Hepatic stellate cell (primary cell): Measurements from ENCODE around the gene BTBD9.

Source experiments
- DNase-seq: peaks from one replicate; pipeline ENCODE4 v3.0.0; 2011; ENCODE audit warnings: low spot score

Gene BTBD9

DNA sequence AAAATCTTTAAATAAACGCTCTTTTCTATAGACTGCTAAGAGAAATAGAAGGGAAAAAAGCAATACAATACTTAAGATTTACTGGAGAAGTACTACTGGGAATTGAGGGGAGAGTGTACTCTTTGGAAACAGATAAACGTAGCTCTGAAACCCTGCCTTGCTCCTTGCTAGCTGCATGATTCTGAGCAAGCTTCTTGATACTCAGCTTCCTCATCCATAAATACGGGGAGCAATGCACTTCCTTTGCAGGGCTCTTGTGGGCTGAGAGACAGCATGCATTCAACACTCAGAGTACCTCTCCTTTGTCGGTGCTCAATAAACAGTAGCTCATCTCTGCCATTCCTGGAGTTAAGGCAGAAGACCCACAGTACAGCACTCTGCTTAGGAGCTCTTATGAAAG lies 159.7 kb downstream of the BTBD9 start:
- DNase-seq: no peak

DNA sequence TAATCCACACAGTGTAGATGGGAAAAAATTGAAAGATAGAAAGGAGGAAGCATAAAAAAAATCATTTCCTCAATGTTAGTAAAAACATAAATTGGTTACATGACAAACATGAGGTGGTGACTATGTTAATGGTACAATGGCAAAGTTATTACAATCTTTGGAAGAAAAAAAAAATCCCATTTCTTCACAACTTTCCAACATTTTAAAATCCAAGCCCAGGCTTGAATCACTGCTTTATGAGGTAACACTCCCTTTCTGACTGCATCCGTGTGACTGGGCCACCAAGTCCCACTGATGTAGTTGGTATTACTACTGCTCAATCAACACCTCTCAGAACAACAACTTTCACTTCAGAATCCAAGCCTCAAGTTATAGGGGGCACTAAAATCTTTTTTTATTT lies 160.4 kb downstream of the BTBD9 start:
- no peak for DNase-seq

DNA sequence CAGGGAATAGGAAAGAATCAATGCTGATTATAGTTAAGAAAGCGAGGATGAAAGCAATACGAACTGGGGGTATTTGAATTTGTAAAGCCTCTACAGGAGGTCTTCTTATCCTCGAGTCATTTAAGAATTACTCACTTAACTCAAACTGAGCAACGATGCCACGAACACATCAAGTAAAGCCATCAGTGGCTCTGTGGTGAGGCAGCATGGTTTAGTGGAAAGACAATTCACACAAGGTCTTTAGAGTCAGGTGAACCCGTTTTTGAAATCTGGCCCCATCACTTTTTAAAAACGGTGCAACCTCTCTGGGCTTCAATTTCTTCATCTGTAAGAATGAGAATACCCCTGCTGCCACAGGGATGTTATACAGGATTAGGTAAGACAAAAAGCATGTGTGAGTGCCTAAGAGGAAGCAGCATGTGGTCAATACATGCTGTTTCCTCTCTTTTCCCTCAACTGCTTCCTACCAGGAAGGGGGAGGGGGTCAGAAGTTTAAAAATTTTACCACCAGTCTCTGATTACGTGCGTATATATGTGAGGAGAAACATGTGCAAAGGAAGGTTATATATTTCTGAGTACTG lies 162.0 kb downstream of the BTBD9 start:
- no peak for DNase-seq

DNA sequence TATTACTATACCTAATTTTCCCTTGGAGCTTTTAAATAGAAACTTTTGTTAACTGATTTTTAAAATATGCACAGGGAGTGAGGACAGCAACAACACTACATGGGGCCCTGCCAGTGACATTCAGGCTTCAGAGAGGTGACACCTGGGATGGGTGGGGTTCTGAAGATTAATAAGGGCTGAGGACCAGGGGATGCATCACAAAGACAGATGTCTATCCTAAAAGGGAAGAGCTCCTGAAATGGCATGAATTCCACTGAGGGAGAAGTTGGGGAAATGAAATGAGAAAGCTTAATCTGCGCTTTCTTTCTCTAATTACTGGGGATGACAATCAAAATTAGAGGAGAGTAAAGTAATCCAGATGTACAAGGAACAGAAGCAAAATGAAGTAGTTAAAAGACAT lies 162.8 kb downstream of the BTBD9 start:
- no peak for DNase-seq

DNA sequence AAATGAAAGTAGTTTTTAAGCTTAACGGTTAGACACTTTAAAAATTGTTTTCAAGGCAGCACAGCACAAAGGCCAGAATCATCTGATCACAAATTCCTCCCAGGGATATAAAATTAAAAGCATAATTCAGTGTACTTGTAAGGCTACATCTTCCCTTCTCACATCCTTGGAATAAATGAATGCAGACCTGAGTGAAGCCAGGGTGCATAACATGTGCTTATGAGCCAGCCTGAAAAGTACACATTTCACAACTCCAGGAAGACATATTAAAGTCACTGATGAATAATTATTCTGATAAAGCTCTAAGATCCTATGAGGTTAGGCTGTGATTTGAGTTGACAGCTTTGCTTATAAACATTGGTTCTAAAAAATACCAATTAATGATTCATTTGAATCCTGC lies 163.6 kb downstream of the BTBD9 start:
- no peak for DNase-seq

DNA sequence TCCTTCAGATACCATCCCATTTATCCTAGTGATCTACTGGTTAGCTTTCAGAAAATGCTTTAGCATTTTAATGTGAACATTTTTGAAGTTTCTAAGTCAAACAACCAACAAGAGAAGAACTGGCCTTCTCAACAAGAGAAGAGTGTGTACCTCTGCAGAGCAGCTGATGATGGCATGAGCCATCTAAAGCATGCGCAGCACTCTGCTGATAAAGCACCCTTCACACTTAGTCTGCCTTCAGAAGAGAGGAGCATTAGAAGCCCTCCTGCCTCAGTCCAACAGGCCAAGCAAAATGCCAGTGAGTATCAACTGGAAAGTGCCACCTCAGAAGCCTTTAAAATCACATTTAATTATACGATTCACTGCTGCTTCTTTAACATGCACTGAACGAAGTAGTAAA lies 169.2 kb downstream of the BTBD9 start:
- DNase-seq: no peak

DNA sequence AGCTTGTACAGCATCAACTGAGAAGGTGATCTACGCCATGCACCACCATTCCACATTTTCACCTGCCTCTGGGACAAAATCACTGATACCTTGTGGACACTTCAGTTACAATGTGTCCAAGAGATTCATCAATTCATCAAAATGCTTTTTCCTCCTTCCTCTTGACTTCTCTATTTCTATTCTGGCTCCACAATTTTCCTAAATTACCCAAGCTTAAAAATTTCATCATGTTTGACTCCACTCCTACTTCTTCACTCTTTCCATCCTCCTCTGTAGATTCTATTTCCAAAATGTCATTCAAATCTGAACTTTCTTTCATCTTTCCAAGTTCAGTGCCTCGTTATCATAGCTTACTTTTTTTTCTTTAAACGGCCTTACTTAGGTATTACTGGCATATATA lies 172.2 kb downstream of the BTBD9 start:
- DNase-seq: no peak

DNA sequence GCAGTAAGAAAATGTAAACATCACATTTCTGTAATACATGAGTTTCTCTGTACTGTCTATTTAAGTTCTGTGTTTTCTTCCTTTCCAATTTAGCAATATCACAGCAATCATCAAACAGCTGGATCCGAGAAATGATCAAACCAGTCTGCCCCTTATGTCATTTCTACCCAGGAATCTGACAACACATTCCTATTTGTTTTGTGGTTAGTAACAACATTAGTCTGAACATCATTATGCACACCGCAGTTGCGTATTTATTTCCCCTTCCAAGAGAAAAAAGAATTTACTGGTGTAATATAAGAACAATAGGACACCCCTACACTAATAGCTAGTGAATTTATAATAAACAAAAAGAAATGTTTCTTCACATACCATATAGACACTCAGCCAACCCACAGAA lies 179.5 kb downstream of the BTBD9 start:
- no peak for DNase-seq

DNA sequence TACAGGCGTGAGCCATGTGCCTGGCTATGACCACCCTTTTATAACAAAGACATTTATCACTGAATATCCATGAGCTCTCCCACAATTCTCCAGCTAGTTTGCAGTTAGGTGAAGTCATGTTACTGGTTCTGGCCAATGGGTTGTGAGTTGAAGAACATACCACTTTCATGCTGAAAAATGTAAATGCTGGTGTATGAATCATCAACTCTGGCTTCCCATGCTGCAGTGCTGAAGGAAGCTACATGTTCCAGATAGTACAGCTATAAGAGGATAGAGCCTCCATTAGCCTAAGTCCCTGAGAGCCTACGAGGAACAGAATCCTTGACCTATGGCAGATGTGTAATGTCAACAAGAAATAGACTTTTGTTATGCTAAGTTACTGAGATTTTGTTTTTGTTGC lies 180.4 kb downstream of the BTBD9 start:
- DNase-seq: peak; percentile 12

DNA sequence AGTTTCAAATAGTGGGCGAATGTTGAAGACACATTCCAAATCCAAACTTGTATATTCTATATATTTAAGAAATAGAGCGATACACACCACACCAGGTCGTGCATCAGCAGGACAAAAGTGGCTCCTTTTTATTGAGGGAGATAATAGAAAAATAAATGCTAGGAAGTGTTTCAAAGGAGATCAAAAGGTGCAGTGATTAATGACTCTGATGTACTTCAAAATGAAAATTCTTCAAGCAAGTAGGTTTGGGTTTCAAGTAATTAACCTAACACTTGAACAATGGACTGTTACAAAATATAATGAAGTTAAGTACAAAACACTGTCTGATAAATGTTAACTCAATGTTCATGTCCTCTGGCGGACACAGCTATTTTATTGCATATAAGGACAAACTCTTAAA lies 185.9 kb downstream of the BTBD9 start:
- DNase-seq: no peak

DNA sequence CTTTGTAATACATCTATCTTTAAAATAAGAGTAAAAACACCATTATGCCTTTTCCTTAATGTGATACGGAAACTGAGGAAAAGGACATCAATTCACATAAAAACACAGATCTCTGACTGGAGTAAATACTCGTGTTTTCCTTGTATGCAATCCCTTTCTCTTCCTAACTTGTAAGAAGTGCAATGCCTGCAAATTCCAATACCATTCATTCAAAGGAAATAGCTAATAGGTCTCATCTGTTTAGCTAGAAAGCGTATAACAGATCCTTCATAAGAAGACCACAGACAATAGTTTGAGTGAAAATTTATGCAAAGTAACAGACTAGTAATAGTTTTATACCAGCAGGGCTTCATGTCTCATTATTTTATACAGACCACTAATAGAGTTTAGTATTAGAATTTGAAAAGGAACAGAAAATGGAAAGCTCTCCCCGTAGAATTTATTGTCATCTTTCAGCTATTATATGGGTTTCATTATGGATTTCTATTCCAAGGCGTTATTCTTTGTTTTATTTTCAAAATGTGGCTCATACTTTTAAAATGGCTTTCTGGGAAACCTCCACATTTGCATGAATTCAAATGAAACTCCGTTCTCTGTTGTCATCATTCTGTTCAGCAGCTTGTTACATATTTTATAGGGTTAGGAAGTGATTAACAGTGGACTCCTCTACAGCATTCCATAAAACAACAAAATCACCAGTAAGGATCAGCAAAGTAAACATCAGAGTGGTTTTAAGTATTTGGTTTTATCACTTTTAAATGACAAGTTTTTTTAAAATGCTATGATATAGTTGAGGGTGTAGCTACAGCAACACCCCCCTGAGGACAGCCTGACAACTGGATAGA lies 186.7 kb downstream of the BTBD9 start:
- DNase-seq: no peak

DNA sequence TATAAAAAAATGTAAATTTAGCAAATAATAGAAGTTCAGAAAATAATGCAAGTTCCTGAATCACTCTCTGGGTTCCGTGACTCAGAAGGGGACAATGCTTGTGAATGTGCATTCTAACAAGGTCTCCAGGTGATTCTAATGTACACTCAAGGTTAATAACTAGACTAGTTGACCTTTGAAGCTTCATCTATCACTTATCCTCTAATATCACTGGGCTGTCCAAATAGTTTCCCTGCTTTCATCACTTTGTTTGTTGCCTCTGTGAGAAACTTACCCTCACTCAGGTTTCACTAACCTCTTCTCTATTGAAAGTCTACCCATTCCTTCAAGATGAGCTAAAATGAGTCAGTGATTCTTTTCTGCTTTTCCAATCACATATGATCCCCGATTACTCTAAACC lies 189.0 kb downstream of the BTBD9 start:
- no peak for DNase-seq

DNA sequence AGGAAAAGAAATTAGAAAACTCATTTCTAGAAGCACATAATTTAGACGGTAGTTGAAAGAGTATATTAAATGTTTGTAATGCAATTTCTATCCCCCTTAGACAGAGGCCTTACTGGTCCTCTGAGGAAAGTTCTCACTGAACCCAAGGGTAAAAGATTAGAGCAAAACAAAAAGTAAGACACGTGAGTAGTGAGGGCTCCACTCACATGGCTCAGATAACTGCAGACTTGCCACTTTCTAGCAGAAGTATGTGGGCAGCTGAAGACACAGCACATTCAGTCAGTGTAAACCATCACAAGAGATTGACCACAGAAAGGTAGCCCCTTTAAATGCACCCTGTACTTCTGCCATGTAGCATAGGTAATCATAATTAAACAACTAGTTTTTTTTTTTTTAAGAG lies 193.8 kb downstream of the BTBD9 start:
- DNase-seq: no peak

DNA sequence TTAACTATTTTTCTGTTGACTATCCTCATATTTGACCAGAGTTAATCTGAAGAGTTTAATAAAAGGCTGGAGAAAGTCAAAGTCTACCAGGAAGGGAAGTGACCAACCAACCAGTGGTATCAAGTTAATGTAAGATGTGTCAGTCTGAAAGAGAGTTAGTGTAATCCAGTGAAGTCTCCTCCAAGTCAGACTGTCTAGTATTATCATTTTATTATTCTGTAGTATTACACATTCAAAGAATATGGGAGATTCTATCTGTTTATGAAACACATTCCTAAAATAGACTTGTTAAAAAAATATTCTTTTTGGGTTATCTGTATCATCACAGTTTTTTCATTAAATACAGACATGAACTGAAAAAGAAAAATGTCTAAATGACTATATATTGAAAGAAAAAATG lies 194.4 kb downstream of the BTBD9 start:
- peak; percentile 31 for DNase-seq

DNA sequence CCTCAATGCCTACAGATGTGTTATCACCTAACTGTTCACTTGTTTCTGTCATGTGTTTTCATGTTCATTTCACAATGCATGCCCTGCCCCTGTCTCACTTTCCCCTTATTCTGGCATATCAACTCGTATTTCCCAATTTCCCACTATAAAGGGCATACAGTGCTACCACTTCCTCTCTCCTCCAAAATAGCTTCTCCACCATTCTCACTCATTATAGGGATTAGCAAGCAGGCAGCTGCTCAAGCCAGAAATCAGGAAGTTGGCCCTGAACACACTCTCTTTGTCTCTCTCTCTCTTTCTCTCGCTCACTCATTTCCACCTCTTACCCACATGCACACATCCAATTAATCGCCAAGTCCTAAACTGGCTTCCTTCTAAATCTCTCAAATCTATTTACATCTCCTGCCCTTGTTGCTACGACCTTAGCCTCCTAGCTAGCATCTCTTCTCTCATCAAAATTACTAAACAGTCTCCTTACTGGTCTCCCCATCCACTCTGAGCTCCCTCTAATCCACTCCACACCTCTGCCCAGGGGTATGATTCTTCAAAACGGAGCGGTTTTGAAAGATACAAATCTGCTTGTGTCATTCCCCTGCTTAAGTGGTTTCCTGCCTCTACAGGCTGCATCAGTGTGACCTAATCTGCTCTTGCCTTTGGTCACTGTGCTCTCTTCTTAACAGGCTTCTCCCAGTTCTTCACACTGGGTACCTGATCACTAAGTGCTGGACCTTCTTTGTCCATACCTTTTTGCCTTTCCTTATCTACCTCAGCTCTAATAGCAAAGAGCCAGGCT lies 196.2 kb downstream of the BTBD9 start:
- DNase-seq: no peak

DNA sequence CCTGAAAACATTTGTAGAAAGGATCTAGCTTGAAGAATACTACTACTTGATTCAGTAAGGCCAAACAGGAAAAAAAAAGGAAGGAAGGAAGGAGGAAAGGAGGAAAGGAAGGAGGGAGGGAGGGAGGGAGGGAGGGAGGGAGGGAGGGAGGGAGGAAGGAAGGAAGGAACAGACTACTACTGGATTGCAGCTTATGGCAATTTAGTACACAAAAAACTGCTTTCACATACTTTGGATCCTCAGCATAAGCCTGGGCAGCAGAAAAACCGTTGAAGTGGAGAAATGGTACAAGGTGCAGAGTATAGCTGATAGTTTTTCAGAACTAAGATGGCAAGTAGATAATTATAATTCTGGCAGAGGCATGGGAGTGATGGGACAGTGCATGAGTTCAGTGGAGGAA lies 201.6 kb downstream of the BTBD9 start:
- DNase-seq: no peak

DNA sequence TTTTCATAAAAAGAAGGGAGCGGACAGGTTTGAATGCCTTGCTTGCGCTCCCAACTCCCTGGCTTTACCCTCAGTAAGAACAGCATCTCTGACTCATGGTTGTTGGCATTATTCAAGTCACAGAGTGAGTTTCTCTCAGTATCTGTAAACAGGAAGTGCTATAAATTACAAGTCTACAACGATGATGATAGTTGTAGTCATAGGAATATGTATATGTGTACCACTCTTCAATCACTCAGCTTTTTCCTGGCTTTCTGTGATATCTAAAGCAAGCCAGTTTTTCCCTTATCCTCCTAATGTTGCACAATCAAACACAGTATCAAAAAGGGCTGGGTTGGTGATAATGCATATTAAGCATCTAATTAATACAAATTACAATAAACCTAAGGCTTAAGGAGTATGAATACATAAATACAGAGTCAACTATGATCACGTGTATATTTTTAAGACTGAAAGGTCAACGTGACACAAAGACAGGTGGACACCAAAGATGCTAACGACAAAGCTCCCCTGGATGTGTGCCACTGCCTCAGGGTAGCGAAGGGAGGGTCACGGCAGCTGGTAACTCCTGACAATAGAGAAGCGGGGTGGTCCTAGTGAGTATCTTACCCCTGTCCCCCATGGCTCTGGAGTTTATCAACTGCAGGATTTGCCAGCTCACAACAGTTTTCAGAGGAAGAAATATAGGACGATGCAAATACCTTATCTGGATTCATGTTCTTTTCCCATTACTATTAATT lies 202.8 kb downstream of the BTBD9 start:
- DNase-seq: peak; percentile 22

DNA sequence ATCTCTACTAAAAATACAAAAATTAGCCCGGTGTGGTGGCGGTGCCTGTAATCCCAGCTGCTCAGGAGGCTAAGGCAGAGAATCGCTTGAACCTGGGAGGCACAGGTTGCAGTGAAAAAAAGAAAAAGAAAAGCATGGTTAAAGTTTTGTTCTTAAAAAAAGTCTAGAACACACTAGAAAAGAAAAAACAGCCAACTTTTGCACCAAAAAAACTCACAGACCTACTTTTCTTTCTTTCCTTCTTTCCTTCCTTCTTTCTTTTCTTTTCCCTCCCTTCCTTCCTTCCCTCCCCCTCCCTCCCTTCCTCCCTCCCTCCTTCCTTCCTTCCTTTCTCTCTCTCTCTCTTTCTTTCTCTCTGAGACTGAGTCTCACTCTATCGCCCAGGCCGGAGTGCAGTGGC lies 204.4 kb downstream of the BTBD9 start:
- DNase-seq: no peak

DNA sequence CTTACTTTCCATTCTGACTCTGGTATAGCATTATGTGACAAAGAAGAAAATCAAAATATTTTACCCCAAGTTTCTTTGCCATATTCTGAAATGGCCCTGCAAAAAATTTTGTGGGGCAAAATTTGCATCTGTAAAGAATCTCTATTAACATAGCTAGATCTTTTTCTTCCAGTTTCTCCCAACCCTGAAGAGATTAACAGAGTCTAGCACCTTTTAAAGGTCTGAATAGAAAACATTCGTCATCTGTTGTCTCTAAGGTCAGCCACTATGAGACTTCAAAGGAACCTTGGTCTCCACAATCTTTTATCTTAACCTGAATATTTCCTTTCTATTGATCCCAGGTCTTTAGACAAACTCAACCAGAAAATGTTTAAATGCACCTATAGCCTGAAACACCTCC lies 205.7 kb downstream of the BTBD9 start:
- DNase-seq: no peak

DNA sequence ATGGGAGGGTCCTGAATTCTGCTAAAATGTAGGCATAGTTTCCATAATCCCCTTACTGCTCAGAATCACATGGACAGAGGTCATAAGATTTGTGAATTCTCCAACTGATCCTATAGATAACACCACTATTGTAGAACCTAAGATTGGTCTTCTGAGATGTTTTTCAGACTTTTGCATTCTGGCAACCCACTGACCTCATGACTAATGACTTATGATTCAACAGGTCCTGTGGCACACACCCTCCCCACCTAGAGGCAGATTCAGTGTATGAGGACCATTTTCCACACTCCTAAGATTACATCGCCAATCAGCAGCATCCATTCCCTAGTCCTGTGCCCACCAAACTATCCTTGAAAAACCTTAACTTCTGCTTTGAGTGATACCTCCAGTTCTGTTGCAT lies 207.2 kb downstream of the BTBD9 start:
- DNase-seq: peak; percentile 8

DNA sequence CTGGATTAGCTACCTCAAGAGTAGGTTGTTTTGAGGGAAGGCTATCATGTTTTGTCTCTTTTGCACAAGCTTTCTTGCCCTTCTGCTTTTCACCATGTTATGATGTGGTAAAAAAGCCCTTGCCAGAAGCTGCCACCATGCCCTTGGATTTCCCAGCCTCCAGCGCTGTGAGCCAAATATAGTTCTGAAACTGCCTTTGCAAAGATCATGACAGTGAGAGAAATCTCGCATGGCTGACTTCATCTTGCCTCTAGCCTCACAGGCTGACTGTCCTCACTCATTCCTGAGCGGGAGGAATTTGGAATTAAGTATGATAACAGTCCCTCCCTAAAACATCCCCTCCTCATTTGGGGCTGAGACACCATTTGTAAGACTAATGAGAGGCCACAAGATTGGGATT lies 207.7 kb downstream of the BTBD9 start:
- DNase-seq: no peak

DNA sequence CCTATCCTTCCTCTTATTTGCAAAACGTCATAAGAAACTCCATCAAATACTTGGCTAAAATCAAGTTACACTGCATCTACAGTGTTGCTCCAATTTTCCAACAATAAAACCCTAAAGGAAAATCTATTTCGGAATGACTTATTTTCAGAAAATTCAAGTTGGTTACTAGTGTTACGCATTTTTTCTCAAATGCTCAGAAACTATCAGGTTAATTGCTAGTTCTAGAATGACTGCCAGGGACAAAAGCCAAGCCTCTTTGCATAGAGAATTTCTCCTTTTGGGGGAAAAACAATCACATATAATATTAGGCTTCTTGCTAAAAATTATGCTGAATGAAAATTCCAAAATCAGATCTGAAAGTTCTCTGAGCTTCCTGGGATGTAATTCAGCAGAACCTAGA lies 210.2 kb downstream of the BTBD9 start:
- no peak for DNase-seq
